Keratinocyte (primary cell): ENCODE measurements around the gene ATF6. TPM values are rescaled to one million over a fixed set of nuclear protein-coding genes. Genes with fewer than 3 reads are reported as not detected.

Source experiments
- DNase-seq: peaks from one replicate; pipeline ENCODE4 v3.0.0-alpha.2; 2011; ENCODE audit warnings: low read depth, missing footprints, low spot score
- FAIRE-seq: peaks from 2 replicates; lab custom pipeline; 2011; peaks lifted over from hg19 to GRCh38; lab: Jason Lieb, UNC
- H2AFZ ChIP-seq: 2 replicates; pipeline ENCODE4 v1.6.0; 2012; ENCODE audit warnings: low read length, control low read depth, inconsistent platforms; ENCODE audit not compliant: control insufficient read depth
- H3K27ac ChIP-seq: 2 replicates; pipeline ENCODE4 v1.5.1; 2011; ENCODE audit warnings: low read length; ENCODE audit not compliant: control insufficient read depth, insufficient read depth
- H3K27me3 ChIP-seq: 3 replicates; pipeline ENCODE4 v1.6.0; 2011; ENCODE audit warnings: low read length; ENCODE audit not compliant: control insufficient read depth, insufficient read depth; ENCODE audit errors: extremely low read depth
- H3K36me3 ChIP-seq, 2 experiments: 2 replicates in 1 of 2; 3 replicates in 1 of 2; pipeline ENCODE4 v1.5.1; 2011; ENCODE audit warnings: low read length in 2 of 2, mild to moderate bottlenecking in 1 of 2; ENCODE audit not compliant: control insufficient read depth in 2 of 2, insufficient read depth in 2 of 2; ENCODE audit errors: extremely low read depth in 1 of 2
- H3K4me1 ChIP-seq: 3 replicates; pipeline ENCODE4 v1.5.1; 2011; ENCODE audit warnings: low read length; ENCODE audit not compliant: control insufficient read depth, insufficient read depth; ENCODE audit errors: extremely low read depth
- H3K4me2 ChIP-seq: 3 replicates; pipeline ENCODE4 v1.6.0; 2011; ENCODE audit warnings: low read depth, low read length; ENCODE audit not compliant: control insufficient read depth, insufficient read depth; ENCODE audit errors: extremely low read depth
- H3K4me3 ChIP-seq, 3 experiments: fragments of 200-600 bp in 1 of 3; sonication (generic) in 1 of 3; 2 replicates in 2 of 3; 3 replicates in 1 of 3; pipeline ENCODE4 v1.5.1; 2011 to 2016; ENCODE audit warnings: low read length in 3 of 3, mild to moderate bottlenecking in 3 of 3, control low read depth in 2 of 3, inconsistent platforms in 1 of 3, low read depth in 1 of 3, mixed read lengths in 1 of 3, mixed run types in 1 of 3, moderate library complexity in 1 of 3; ENCODE audit not compliant: control insufficient read depth in 2 of 3, insufficient read depth in 2 of 3; ENCODE audit errors: extremely low read depth in 1 of 3
- H3K79me2 ChIP-seq: 2 replicates; pipeline ENCODE4 v1.6.0; 2012; ENCODE audit warnings: low read length; ENCODE audit not compliant: control insufficient read depth, insufficient read depth
- H3K9ac ChIP-seq: 3 replicates; pipeline ENCODE4 v1.6.0; 2011; ENCODE audit warnings: low read length; ENCODE audit not compliant: control insufficient read depth, insufficient read depth; ENCODE audit errors: extremely low read depth
- H3K9me1 ChIP-seq: 3 replicates; pipeline ENCODE4 v1.6.0; 2011; ENCODE audit warnings: low read length; ENCODE audit not compliant: control insufficient read depth, insufficient read depth; ENCODE audit errors: extremely low read depth
- H3K9me3 ChIP-seq: 2 replicates; pipeline ENCODE4 v1.5.1; 2012; ENCODE audit warnings: low read depth, low read length; ENCODE audit not compliant: control insufficient read depth
- H4K20me1 ChIP-seq: 3 replicates; pipeline ENCODE4 v1.6.0; 2011; ENCODE audit warnings: low read length; ENCODE audit not compliant: control insufficient read depth, insufficient read depth; ENCODE audit errors: extremely low read depth
- EZH2 ChIP-seq: IDR thresholded peaks from one replicate; pipeline ENCODE4 v1.6.1; 2012; ENCODE audit warnings: inconsistent platforms, mild to moderate bottlenecking, low read length, moderate library complexity
- dilution Hi-C: fragments of 300-500 bp; cut with MboI; formaldehyde crosslinking; loops from one replicate; pipeline ENCODE4 v1.7.0; 2020; ENCODE audit warnings: low sequenced_read_pairs; ENCODE audit not compliant: extremely low pct_ligation_motif_present
- polyA plus RNA-seq, 5 experiments: library from polyadenylated mRNA; depleted of rRNA in 3 of 5; stranded (reverse) in 3 of 5; stranded (forward) in 1 of 5; unstranded in 1 of 5; fragments of >200 nt; gene quantifications; 1 replicate in 1 of 5; 2 replicates in 3 of 5; 3 replicates in 1 of 5; pipeline versions ENCODE4 v1.2.1 to v1.2.3, GENCODE V29; 2011 to 2012; ENCODE audit warnings: missing spikeins in 2 of 5, low read depth in 1 of 5, low replicate concordance in 1 of 5
- TF ChIP-seq, protein P1 (sequence below), 3 experiments: IDR thresholded peaks in 1 of 3; conservative IDR thresholded peaks in 1 of 3; optimal IDR thresholded peaks in 1 of 3; 2 replicates in 2 of 3; 3 replicates in 1 of 3; pipeline versions ENCODE3 to v1.5.1; 2011; ENCODE audit warnings: low read length in 3 of 3, mild to moderate bottlenecking in 3 of 3, moderate library complexity in 2 of 3, control low read depth in 1 of 3, inconsistent platforms in 1 of 3; ENCODE audit not compliant: insufficient read depth in 2 of 3; ENCODE audit errors: extremely low read depth in 1 of 3

Gene ATF6
- polyA plus RNA-seq, 1 donor (not counting 4 experiments of a cell fraction or from before 2014, with no cell fraction given): 19.7 TPM

DNA sequence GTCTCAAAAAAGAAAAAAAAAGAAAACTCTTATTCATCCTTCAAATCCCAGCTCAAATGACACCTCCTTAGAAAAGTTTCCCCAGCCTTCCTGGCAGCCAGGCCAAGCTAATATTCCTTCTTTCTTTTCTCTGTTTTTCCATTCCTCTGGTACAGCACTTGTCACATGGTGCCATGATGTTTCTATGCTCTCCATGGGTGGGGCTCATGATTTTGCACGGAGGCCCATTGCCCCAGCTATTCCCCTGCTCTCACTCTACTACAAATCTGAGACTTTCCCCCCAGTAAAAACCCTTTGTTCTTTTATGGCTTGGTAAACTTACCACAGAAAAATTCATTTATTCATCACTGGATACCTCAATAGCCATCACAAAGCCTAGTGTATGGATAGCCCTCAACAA, 231.0 kb downstream of the ATF6 start:
- Histone ChIP-seq H4K20me1 (no peaks in the 10 kb centered on the region), H3K27me3 (peaks cover 74% of the 10 kb centered on the region), H3K27ac (no peak overlapping the region), H3K9me3 (no peaks in the 10 kb centered on the region), H3K9ac (no peak overlapping the region), H3K4me2 (no peak overlapping the region), H3K79me2 (no peaks in the 10 kb centered on the region), H2AFZ (no peak overlapping the region), H3K36me3 (no peaks in the 10 kb centered on the region), H3K4me3 (no peak overlapping the region), H3K9me1 (no peaks in the 10 kb centered on the region), H3K4me1 (no peaks in the 10 kb centered on the region)
- no peak for DNase-seq
- dilution Hi-C loops: no loop called here
- TF ChIP-seq EZH2: no peak
- TF ChIP-seq, protein P1, sequence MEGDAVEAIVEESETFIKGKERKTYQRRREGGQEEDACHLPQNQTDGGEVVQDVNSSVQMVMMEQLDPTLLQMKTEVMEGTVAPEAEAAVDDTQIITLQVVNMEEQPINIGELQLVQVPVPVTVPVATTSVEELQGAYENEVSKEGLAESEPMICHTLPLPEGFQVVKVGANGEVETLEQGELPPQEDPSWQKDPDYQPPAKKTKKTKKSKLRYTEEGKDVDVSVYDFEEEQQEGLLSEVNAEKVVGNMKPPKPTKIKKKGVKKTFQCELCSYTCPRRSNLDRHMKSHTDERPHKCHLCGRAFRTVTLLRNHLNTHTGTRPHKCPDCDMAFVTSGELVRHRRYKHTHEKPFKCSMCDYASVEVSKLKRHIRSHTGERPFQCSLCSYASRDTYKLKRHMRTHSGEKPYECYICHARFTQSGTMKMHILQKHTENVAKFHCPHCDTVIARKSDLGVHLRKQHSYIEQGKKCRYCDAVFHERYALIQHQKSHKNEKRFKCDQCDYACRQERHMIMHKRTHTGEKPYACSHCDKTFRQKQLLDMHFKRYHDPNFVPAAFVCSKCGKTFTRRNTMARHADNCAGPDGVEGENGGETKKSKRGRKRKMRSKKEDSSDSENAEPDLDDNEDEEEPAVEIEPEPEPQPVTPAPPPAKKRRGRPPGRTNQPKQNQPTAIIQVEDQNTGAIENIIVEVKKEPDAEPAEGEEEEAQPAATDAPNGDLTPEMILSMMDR (optimal IDR thresholded peaks at IDR 0.05 in 1 of 3, IDR thresholded peaks at IDR 0.05 in 1 of 3, conservative IDR thresholded peaks at IDR 0.05 in 1 of 3; ENCODE audit: extremely low read depth in 1 of 3, insufficient read depth in 2 of 3, low read length in 3 of 3): no peak
- no peak for FAIRE-seq

DNA sequence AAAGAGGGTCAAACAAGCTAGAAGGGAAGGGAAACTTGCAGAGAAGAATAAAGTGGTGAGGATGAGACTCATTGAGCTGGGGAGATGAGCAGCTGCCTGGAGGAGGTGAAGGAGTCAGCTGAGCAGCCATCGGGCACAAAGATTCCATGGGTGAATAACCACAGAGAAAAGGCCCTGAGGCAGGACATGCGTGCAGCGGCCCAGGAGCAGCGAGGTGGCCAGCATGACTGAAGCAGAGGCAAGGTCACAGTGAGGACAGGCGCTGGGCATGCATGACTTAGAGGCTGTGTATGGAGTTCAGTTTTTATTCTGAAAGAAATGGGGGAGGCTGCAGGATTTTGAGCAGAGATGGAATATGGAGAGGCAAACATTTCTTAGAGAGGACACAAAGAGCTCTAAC, 232.7 kb downstream of the ATF6 start:
- Histone ChIP-seq H3K27ac (no peak overlapping the region), H3K79me2 (no peaks in the 10 kb centered on the region), H2AFZ (no peak overlapping the region), H3K4me2 (no peak overlapping the region), H3K9me3 (no peaks in the 10 kb centered on the region), H3K4me3 (no peak overlapping the region), H3K36me3 (no peaks in the 10 kb centered on the region), H4K20me1 (no peaks in the 10 kb centered on the region), H3K9me1 (no peaks in the 10 kb centered on the region), H3K4me1 (peaks cover 5% of the 10 kb centered on the region), H3K9ac (no peak overlapping the region), H3K27me3 (peaks cover 77% of the 10 kb centered on the region)
- TF ChIP-seq, protein P1 (optimal IDR thresholded peaks at IDR 0.05 in 1 of 3, IDR thresholded peaks at IDR 0.05 in 1 of 3, conservative IDR thresholded peaks at IDR 0.05 in 1 of 3; ENCODE audit: extremely low read depth in 1 of 3, insufficient read depth in 2 of 3, low read length in 3 of 3): no peak
- no peak for TF ChIP-seq EZH2
- FAIRE-seq (no peak), DNase-seq (no peak)
- dilution Hi-C loops: no loop called here
